ENCODE measurements around the gene SLC12A9. TPM values are rescaled to one million over a fixed set of nuclear protein-coding genes. Genes with fewer than 3 reads are reported as not detected.

The SLC12A9 gene
- total and polyA plus RNA-seq, 2 donors = 7.5 to 48.0 TPM

GRCh38 chr7:100882785-100883526 is 30.4 kb downstream of the SLC12A9 start:
- H3K9me3 ChIP-seq (ENCODE audit: control insufficient read depth in 2 of 2, insufficient read depth in 1 of 2, low read length in 1 of 2) = peaks cover 0 to 5% of the 10 kb centered on the region in 2 donors
- no peak overlapping the region for H3K27ac ChIP-seq (ENCODE audit: low read depth in 1 of 2, low read length in 1 of 2)
- WGBS = 98% methylated on average over 24 of the region's 24 CpGs
- H3K36me3 ChIP-seq (ENCODE audit: control insufficient read depth in 2 of 2, insufficient read depth in 2 of 2, low read length in 1 of 2) = peaks cover 83 to 98% of the 10 kb centered on the region in 2 donors
- H3K4me3 ChIP-seq (ENCODE audit: low read length in 2 of 2) = no peak overlapping the region
- peaks cover 0 to 15% of the 10 kb centered on the region in 2 donors for H3K4me1 ChIP-seq (ENCODE audit: control insufficient read depth in 2 of 2, insufficient read depth in 2 of 2, low read length in 2 of 2)
- H3K27me3 ChIP-seq (ENCODE audit: control insufficient read depth in 2 of 2, insufficient read depth in 1 of 2, low read length in 1 of 2) = no peaks in the 10 kb centered on the region
- DNase-seq (ENCODE audit: low read depth in 6 of 9, low spot score in 9 of 9) = no peak

DNA sequence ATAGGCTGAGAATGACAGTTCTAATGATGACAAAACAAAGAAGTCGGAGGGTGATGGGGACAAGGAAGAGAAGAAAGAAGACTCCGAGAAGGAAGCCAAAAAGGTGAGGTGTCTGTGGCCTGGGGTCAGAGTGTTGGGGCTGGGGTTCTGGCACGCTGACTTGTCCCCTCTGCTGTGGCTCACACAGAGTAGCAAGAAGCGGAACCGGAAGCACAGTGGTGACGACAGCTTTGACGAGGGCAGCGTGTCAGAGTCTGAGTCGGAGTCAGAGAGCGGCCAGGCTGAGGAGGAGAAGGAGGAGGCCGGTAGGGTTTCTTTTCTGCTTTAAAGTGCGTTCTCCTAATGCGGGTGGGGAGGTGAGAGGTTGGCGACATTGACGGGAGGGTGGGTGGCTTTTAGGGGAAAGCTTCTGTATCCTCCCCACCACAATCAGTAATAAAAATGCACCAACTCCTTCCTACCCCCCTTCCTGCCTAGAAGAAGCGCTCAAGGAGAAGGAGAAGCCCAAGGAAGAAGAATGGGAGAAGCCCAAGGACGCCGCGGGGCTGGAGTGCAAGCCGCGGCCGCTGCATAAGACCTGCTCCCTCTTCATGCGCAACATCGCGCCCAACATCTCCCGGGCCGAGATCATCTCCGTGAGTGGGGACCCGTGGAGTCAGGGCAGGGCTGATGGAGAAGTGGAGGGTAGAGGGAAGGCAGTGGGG is 32.4 kb downstream of the SLC12A9 start:
- Histone ChIP-seq H3K27ac (ENCODE audit: low read depth in 1 of 2, low read length in 1 of 2) (no peak overlapping the region), H3K4me3 (ENCODE audit: low read length in 2 of 2) (no peak overlapping the region), H3K9me3 (ENCODE audit: control insufficient read depth in 2 of 2, insufficient read depth in 1 of 2, low read length in 1 of 2) (peaks cover 0 to 5% of the 10 kb centered on the region in 2 donors), H3K4me1 (ENCODE audit: control insufficient read depth in 2 of 2, insufficient read depth in 2 of 2, low read length in 2 of 2) (peaks cover 3 to 29% of the 10 kb centered on the region in 2 donors), H3K36me3 (ENCODE audit: control insufficient read depth in 2 of 2, insufficient read depth in 2 of 2, low read length in 1 of 2) (peaks cover 77 to 87% of the 10 kb centered on the region in 2 donors), H3K27me3 (ENCODE audit: control insufficient read depth in 2 of 2, insufficient read depth in 1 of 2, low read length in 1 of 2) (peaks cover 0 to 2% of the 10 kb centered on the region in 2 donors)
- no peak for DNase-seq (ENCODE audit: low read depth in 6 of 9, low spot score in 9 of 9)
- WGBS = 98% methylated on average over 29 of the region's 29 CpGs

GRCh38 chr7:100885440-100886141 is 33.1 kb downstream of the SLC12A9 start:
- Histone ChIP-seq H3K9me3 (ENCODE audit: control insufficient read depth in 2 of 2, insufficient read depth in 1 of 2, low read length in 1 of 2) (peaks cover 0 to 5% of the 10 kb centered on the region in 2 donors), H3K36me3 (ENCODE audit: control insufficient read depth in 2 of 2, insufficient read depth in 2 of 2, low read length in 1 of 2) (peaks cover 75 to 82% of the 10 kb centered on the region in 2 donors), H3K27ac (ENCODE audit: low read depth in 1 of 2, low read length in 1 of 2) (no peak overlapping the region), H3K4me3 (ENCODE audit: low read length in 2 of 2) (no peak overlapping the region), H3K4me1 (ENCODE audit: control insufficient read depth in 2 of 2, insufficient read depth in 2 of 2, low read length in 2 of 2) (peaks cover 6 to 36% of the 10 kb centered on the region in 2 donors), H3K27me3 (ENCODE audit: control insufficient read depth in 2 of 2, insufficient read depth in 1 of 2, low read length in 1 of 2) (peaks cover 5 to 9% of the 10 kb centered on the region in 2 donors)
- WGBS = 97% methylated on average over 22 of the region's 22 CpGs
- no peak for DNase-seq (ENCODE audit: low read depth in 6 of 9, low spot score in 9 of 9)

DNA sequence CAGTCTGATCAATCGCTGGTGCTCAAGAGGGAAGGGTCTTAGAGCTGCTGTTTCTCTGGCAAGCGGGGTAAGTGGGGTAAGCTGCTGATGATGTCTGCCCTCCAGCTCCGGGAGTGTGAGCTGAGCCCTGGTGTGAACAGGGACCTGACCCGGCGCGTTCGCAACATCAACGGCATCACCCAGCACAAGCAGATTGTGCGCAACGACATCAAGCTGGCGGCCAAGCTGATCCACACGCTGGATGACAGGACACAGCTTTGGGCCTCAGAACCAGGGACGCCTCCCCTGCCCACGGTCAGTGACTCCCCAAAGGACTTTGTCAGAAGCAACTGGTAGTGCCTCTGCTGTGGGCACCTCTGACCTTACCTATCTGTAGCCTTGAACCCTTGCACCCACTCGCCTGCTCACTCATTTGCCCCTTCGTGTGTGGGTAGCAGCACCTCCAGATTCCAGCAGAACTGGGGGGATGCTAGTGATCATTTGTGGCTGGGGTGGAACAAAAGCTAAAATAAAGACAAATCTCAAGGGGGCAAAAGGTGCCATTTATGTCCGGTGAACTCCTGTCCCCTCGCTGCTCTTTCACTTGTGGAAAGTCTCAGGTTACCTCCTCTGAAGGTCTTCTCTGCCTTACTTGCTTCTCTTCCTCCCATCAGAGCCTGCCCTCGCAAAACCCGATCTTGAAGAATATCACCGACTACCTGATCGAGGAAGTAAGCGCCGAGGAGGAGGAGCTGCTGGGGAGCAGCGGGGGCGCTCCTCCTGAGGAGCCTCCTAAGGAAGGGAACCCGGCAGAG is 33.8 kb downstream of the SLC12A9 start:
- peaks cover 12 to 44% of the 10 kb centered on the region in 2 donors for H3K4me1 ChIP-seq (ENCODE audit: control insufficient read depth in 2 of 2, insufficient read depth in 2 of 2, low read length in 2 of 2)
- no peak for DNase-seq (ENCODE audit: low read depth in 6 of 9, low spot score in 9 of 9)
- no peak overlapping the region for H3K27ac ChIP-seq (ENCODE audit: low read depth in 1 of 2, low read length in 1 of 2)
- H3K4me3 ChIP-seq (ENCODE audit: low read length in 2 of 2) = no peak overlapping the region
- 95% methylated on average over 27 of the region's 27 CpGs for WGBS
- H3K36me3 ChIP-seq (ENCODE audit: control insufficient read depth in 2 of 2, insufficient read depth in 2 of 2, low read length in 1 of 2) = peaks cover 70 to 75% of the 10 kb centered on the region in 2 donors
- H3K27me3 ChIP-seq (ENCODE audit: control insufficient read depth in 2 of 2, insufficient read depth in 1 of 2, low read length in 1 of 2) = peaks cover 13 to 16% of the 10 kb centered on the region in 2 donors
- H3K9me3 ChIP-seq (ENCODE audit: control insufficient read depth in 2 of 2, insufficient read depth in 1 of 2, low read length in 1 of 2) = peaks cover 0 to 5% of the 10 kb centered on the region in 2 donors

DNA sequence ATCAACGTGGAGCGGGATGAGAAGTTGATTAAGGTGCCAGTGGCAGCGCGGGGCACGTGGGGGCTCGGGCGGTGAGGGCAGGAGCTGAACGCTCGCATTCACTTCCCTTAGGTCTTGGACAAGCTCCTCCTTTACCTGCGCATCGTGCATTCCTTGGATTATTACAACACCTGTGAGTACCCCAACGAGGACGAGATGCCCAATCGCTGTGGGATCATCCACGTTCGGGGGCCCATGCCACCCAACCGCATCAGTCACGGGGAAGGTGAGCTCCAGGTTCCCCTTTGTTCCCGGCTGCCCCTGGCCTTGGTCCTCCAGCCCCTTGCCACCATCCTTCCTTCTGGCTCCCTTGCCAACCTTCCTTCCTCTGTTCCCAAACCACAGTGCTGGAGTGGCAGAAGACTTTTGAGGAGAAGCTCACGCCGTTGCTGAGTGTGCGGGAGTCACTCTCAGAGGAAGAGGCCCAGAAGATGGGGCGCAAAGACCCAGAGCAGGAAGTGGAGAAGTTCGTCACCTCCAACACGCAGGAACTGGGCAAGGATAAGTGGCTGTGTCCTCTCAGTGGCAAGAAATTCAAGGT is 34.5 kb downstream of the SLC12A9 start:
- Histone ChIP-seq H3K4me3 (ENCODE audit: low read length in 2 of 2) (no peak overlapping the region), H3K27ac (ENCODE audit: low read depth in 1 of 2, low read length in 1 of 2) (peak overlapping the region; percentile 85 to 87), H3K9me3 (ENCODE audit: control insufficient read depth in 2 of 2, insufficient read depth in 1 of 2, low read length in 1 of 2) (peaks cover 0 to 5% of the 10 kb centered on the region in 2 donors), H3K27me3 (ENCODE audit: control insufficient read depth in 2 of 2, insufficient read depth in 1 of 2, low read length in 1 of 2) (peaks cover 19 to 23% of the 10 kb centered on the region in 2 donors), H3K4me1 (ENCODE audit: control insufficient read depth in 2 of 2, insufficient read depth in 2 of 2, low read length in 2 of 2) (peaks cover 12 to 44% of the 10 kb centered on the region in 2 donors), H3K36me3 (ENCODE audit: control insufficient read depth in 2 of 2, insufficient read depth in 2 of 2, low read length in 1 of 2) (peaks cover 63 to 68% of the 10 kb centered on the region in 2 donors)
- no peak for DNase-seq (ENCODE audit: low read depth in 6 of 9, low spot score in 9 of 9)
- 85% methylated on average over 25 of the region's 25 CpGs for WGBS

- H3K27me3 ChIP-seq (ENCODE audit: control insufficient read depth in 2 of 2, insufficient read depth in 1 of 2, low read length in 1 of 2) = peaks cover 23 to 30% of the 10 kb centered on the region in 2 donors
- peaks cover 57 to 62% of the 10 kb centered on the region in 2 donors for H3K36me3 ChIP-seq (ENCODE audit: control insufficient read depth in 2 of 2, insufficient read depth in 2 of 2, low read length in 1 of 2)
- H3K9me3 ChIP-seq (ENCODE audit: control insufficient read depth in 2 of 2, insufficient read depth in 1 of 2, low read length in 1 of 2) = peaks cover 0 to 5% of the 10 kb centered on the region in 2 donors
- no peak overlapping the region for H3K4me3 ChIP-seq (ENCODE audit: low read length in 2 of 2)
- peak in 1 of 9 donors; percentile 72 for DNase-seq (ENCODE audit: low read depth in 6 of 9, low spot score in 9 of 9)
- peak overlapping the region; percentile 85 to 87 for H3K27ac ChIP-seq (ENCODE audit: low read depth in 1 of 2, low read length in 1 of 2)
- peaks cover 12 to 44% of the 10 kb centered on the region in 2 donors for H3K4me1 ChIP-seq (ENCODE audit: control insufficient read depth in 2 of 2, insufficient read depth in 2 of 2, low read length in 2 of 2)
- WGBS = 36% methylated on average over 21 of the region's 21 CpGs
Observed at GRCh38 chr7:100887516-100888290, 35.2 kb downstream of the SLC12A9 start.

DNA sequence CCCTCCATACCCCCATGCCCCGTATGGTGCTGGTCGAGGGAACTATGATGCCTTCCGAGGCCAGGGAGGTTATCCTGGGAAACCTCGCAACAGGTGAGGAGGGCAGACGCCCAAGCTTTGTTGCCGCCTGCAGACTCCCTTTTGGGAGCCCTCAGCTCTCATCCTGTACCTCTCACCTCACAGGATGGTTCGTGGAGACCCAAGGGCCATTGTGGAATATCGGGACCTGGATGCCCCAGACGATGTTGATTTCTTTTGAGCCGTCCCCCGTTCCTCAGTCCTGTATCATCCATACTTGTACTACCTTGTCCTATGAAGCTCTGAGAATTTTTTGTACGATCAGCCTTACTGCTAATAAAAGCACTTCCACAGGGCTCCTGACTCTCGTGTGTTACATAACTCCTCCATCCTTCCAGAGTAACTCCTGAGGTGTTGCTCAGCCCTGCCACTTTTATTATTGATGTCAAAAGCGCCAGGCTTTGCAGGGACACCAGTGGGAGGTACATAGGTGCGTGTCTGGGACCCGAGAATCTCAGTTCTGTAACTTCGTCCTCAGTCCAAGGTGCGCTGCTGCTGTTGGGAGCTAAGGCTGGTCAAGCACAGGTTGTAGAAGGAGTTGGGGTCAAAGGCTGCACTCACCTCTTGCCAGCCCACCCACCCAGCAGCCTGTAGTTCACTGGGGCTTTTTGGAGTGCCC is 35.9 kb downstream of the SLC12A9 start:
- WGBS = 96% methylated on average over 18 of the region's 18 CpGs

More for the DNA sequence above, 35.9 kb downstream of the SLC12A9 start:
- no peak for DNase-seq (ENCODE audit: low read depth in 6 of 9, low spot score in 9 of 9)
- H3K4me3 ChIP-seq (ENCODE audit: low read length in 2 of 2) = peak overlapping the region in 1 of 2 donors; percentile 62
- peaks cover 12 to 44% of the 10 kb centered on the region in 2 donors for H3K4me1 ChIP-seq (ENCODE audit: control insufficient read depth in 2 of 2, insufficient read depth in 2 of 2, low read length in 2 of 2)
- H3K27me3 ChIP-seq (ENCODE audit: control insufficient read depth in 2 of 2, insufficient read depth in 1 of 2, low read length in 1 of 2) = peaks cover 28 to 37% of the 10 kb centered on the region in 2 donors
- H3K9me3 ChIP-seq (ENCODE audit: control insufficient read depth in 2 of 2, insufficient read depth in 1 of 2, low read length in 1 of 2) = peaks cover 0 to 8% of the 10 kb centered on the region in 2 donors
- H3K36me3 ChIP-seq (ENCODE audit: control insufficient read depth in 2 of 2, insufficient read depth in 2 of 2, low read length in 1 of 2) = peaks cover 49 to 54% of the 10 kb centered on the region in 2 donors
- H3K27ac ChIP-seq (ENCODE audit: low read depth in 1 of 2, low read length in 1 of 2) = peak overlapping the region in 1 of 2 donors; percentile 85

Data from thymus (tissue), 11 donors.